Ishikawa (cell line): ENCODE data around the gene GADL1.

Experiments used
- CEBPB ChIP-seq: IDR thresholded peaks from 2 replicates; pipeline ENCODE4 v1.6.1; 2012
- CREB1 ChIP-seq: IDR thresholded peaks from 2 replicates; pipeline ENCODE4 v1.6.1; 2012; ENCODE audit warnings: low read depth
- EGR1 ChIP-seq: IDR thresholded peaks from 2 replicates; pipeline ENCODE4 v1.6.1; 2012
- EP300 ChIP-seq: IDR thresholded peaks from 2 replicates; pipeline ENCODE4 v1.6.1; 2012; ENCODE audit warnings: borderline replicate concordance
- FOXM1 ChIP-seq: IDR thresholded peaks from 2 replicates; pipeline ENCODE4 v1.6.1; 2012; ENCODE audit warnings: low read depth, borderline replicate concordance
- NFIC ChIP-seq: IDR thresholded peaks from 2 replicates; pipeline ENCODE4 v1.6.1; 2012
- RAD21 ChIP-seq: IDR thresholded peaks from 2 replicates; pipeline ENCODE4 v1.6.1; 2012; ENCODE audit warnings: low read depth
- TAF1 ChIP-seq: IDR thresholded peaks from 2 replicates; pipeline ENCODE4 v1.6.1; 2012; ENCODE audit warnings: low read depth, mild to moderate bottlenecking
- TCF12 ChIP-seq: IDR thresholded peaks from 2 replicates; pipeline ENCODE4 v1.6.1; 2012; ENCODE audit warnings: low read depth
- TEAD4 ChIP-seq: IDR thresholded peaks from 2 replicates; pipeline ENCODE4 v1.6.1; 2012
- YY1 ChIP-seq: IDR thresholded peaks from 2 replicates; pipeline ENCODE4 v1.6.1; 2012; ENCODE audit warnings: low read depth
- ZBTB7A ChIP-seq: IDR thresholded peaks from 2 replicates; pipeline ENCODE4 v1.6.1; 2012; ENCODE audit warnings: low read depth
- TF ChIP-seq, protein P1 (sequence below): IDR thresholded peaks from 2 replicates; pipeline ENCODE4 v1.6.1; 2012
- TF ChIP-seq, protein P2 (sequence below): IDR thresholded peaks from 2 replicates; pipeline ENCODE4 v1.6.1; 2012; ENCODE audit warnings: low read depth, mild to moderate bottlenecking
- TF ChIP-seq, protein P3 (sequence below): IDR thresholded peaks from 2 replicates; pipeline ENCODE4 v1.6.1; 2012

GADL1 gene

DNA sequence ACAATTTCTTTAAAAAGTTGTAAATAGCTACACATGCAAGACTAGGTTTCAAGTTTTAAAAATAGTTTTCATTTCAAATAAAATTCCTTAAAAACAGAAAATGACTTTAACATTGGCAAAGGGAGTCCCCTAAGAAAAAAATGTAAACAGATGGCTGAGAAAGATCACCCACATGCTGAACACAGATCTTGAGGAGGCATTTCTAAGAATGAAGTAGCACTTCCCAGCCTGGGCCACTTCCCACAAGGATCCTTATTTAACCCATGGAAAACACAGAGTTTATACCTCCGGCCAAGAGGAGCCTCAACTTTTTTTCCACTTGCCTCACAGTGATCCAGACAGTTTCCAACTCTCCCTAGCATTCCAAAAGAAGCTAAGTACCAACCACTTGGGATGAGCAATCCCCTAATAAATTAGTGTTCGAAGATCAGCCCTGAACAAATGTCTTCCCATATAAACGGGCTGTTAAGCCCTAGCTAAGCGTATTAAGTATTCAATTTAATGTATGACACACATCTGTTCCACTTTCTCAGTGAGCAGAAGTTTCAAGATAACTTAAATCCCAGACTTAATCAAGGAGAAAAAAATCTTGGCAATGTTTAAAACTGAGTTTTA is 61.4 kb downstream of the GADL1 start:
- no peak for TF ChIP-seq RAD21
- no peak for TF ChIP-seq YY1
- no peak for TF ChIP-seq EP300
- TF ChIP-seq FOXM1: no peak
- no peak for TF ChIP-seq CREB1
- no peak for TF ChIP-seq EGR1
- TF ChIP-seq, protein P1, sequence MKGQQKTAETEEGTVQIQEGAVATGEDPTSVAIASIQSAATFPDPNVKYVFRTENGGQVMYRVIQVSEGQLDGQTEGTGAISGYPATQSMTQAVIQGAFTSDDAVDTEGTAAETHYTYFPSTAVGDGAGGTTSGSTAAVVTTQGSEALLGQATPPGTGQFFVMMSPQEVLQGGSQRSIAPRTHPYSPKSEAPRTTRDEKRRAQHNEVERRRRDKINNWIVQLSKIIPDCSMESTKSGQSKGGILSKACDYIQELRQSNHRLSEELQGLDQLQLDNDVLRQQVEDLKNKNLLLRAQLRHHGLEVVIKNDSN: no peak
- no peak for TF ChIP-seq ZBTB7A
- no peak for TF ChIP-seq CEBPB
- TF ChIP-seq NFIC: no peak
- TF ChIP-seq TCF12: no peak
- TF ChIP-seq, protein P2, sequence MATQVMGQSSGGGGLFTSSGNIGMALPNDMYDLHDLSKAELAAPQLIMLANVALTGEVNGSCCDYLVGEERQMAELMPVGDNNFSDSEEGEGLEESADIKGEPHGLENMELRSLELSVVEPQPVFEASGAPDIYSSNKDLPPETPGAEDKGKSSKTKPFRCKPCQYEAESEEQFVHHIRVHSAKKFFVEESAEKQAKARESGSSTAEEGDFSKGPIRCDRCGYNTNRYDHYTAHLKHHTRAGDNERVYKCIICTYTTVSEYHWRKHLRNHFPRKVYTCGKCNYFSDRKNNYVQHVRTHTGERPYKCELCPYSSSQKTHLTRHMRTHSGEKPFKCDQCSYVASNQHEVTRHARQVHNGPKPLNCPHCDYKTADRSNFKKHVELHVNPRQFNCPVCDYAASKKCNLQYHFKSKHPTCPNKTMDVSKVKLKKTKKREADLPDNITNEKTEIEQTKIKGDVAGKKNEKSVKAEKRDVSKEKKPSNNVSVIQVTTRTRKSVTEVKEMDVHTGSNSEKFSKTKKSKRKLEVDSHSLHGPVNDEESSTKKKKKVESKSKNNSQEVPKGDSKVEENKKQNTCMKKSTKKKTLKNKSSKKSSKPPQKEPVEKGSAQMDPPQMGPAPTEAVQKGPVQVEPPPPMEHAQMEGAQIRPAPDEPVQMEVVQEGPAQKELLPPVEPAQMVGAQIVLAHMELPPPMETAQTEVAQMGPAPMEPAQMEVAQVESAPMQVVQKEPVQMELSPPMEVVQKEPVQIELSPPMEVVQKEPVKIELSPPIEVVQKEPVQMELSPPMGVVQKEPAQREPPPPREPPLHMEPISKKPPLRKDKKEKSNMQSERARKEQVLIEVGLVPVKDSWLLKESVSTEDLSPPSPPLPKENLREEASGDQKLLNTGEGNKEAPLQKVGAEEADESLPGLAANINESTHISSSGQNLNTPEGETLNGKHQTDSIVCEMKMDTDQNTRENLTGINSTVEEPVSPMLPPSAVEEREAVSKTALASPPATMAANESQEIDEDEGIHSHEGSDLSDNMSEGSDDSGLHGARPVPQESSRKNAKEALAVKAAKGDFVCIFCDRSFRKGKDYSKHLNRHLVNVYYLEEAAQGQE: no peak
- TF ChIP-seq TEAD4: no peak
- no peak for TF ChIP-seq TAF1

DNA sequence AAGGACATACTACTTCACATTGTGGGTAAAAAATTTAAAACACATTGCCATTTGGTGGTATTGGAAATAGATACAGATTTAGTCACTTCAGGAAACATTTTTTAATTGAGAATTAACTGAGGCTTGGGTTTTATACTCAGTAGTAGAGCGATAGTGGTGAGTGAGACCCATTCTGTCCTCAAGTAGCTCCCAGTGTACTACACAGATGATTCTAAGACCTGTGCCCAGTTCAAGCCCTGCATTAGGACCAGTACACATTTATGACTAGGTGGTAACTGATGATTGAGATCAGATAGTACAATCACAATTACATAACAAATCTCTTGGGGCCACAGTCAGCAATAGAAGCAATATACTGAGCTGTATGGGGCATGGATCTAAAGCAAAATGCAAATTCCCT is 67.4 kb downstream of the GADL1 start:
- TF ChIP-seq TCF12 (no peak), NFIC (no peak), FOXM1 (no peak), CEBPB (no peak), RAD21 (no peak), EP300 (no peak), YY1 (no peak), ZBTB7A (no peak), EGR1 (no peak), TEAD4 (no peak)
- TF ChIP-seq, protein P3, sequence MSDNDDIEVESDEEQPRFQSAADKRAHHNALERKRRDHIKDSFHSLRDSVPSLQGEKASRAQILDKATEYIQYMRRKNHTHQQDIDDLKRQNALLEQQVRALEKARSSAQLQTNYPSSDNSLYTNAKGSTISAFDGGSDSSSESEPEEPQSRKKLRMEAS: no peak
- TF ChIP-seq, protein P2: no peak

DNA sequence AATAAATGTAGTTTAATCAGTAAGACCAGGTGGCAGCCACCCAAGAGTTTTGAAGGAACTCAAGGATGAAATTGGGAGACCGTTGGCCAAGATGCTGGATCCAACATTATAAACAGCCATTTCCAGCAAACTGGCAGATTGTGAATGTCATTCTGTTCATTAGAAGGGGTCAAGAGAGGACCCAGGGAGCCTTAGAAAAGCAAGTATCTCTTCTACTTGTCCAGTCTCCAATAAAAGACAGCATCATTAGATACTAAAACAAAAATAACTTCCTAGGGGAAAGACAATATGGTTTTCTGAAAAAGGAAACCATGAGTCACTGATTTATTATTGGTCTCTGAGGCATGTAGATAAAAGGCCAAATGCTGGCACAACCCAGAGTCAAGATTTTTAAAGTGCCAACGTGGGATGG is 67.9 kb downstream of the GADL1 start:
- TF ChIP-seq FOXM1: no peak
- no peak for TF ChIP-seq ZBTB7A
- TF ChIP-seq TCF12: no peak
- TF ChIP-seq CEBPB: no peak
- no peak for TF ChIP-seq EP300
- TF ChIP-seq NFIC: no peak
- TF ChIP-seq YY1: no peak
- TF ChIP-seq, protein P2: no peak
- TF ChIP-seq TEAD4: no peak
- TF ChIP-seq TAF1: no peak
- TF ChIP-seq, protein P1: no peak
- TF ChIP-seq EGR1: no peak
- no peak for TF ChIP-seq CREB1
- TF ChIP-seq, protein P3: no peak
- no peak for TF ChIP-seq RAD21

DNA sequence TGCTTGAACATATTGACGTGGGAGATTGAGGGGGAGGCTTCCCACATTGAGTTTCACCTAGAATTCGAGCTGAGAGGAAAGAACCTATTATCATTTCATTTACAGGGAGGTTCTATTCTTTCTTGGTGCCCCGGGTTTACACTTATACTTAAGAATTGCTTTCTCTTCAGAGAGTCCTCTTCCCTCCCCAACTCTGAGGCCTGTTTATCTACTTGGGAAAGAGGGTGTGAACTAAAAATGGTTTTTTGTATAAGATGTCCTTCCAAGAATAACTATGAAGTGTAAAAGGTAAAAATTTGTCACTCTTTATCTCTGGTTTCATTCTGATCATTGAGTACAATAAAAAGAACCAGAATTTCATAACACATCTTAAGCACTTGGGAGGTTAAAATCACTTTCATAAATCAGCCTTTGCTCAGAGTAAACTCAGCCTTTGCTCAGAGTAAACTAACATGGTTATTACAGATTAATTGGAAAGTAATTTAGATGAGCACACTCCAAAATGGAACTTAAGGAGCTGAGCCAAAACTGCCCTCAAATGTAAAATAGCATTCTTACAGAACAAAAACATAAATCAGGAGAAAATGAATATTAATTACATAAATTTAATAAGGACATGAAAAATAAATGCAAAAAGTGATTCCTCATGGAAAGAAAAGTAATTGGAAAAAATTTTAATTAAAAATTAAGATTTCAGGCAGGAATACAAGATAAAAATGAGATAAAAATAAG is 75.2 kb downstream of the GADL1 start:
- no peak for TF ChIP-seq TCF12
- TF ChIP-seq RAD21: no peak
- TF ChIP-seq, protein P1: no peak
- TF ChIP-seq CEBPB: no peak
- TF ChIP-seq TAF1: no peak
- TF ChIP-seq NFIC: no peak
- TF ChIP-seq EP300: no peak
- TF ChIP-seq YY1: no peak
- TF ChIP-seq CREB1: no peak
- TF ChIP-seq ZBTB7A: no peak
